K562 (cell line): Measurements from ENCODE around the gene FAM180B. TPM values are rescaled to one million over a fixed set of nuclear protein-coding genes. Genes with fewer than 3 reads are reported as not detected.

Experiments used
- ATAC-seq: fragments of 200-7000 bp; cut with Tn5 transposase; 3 replicates; pipeline ENCODE4 v1.9.1; 2020; ENCODE audit warnings: moderate library complexity
- BruUV-seq: library from RNA; stranded (reverse); fragments of 400-500 nt; replicated peaks from 2 replicates; lab custom pipeline; 2021; lab: Mats Ljungman, UMichigan
- CTCF ChIA-PET: fragments of 300-600 bp; formaldehyde crosslinking; extraction: SDS; loops from one replicate; lab custom pipeline; 2021; ENCODE audit warnings: low intra/inter-chr PET ratio; lab: Yijun Ruan, JAX
- POLR2A ChIA-PET: fragments of 300-600, 350-650 bp; sonication (Branson Sonifier 250); formaldehyde crosslinking; extraction: SDS; loops from one replicate; lab custom pipeline; 2021; ENCODE audit warnings: antibody characterized with exemption, inconsistent platforms; lab: Yijun Ruan, JAX
- DNase-seq, 4 experiments: peaks; one replicate each; pipeline versions ENCODE4 v3.0.0 to v3.0.0-alpha.2; 2011 to 2018; ENCODE audit warnings: low spot score in 3 of 4, mixed read lengths in 3 of 4; ENCODE audit errors: extremely low read depth in 1 of 4
- FAIRE-seq: peaks from 2 replicates; lab custom pipeline; 2011; peaks lifted over from hg19 to GRCh38; lab: Jason Lieb, UNC
- H2AFZ ChIP-seq: 2 replicates; pipeline ENCODE4 v1.6.0; 2011; ENCODE audit warnings: low read depth, low read length, control low read depth, inconsistent platforms
- H3K27ac ChIP-seq: fragments of 200-600 bp; 3 replicates; pipeline ENCODE4 v1.8.0; 2011; ENCODE audit warnings: low read depth, mild to moderate bottlenecking, control low read depth, inconsistent platforms, low read length, moderate library complexity, mixed read lengths; ENCODE audit errors: extremely low read depth
- H3K27me3 ChIP-seq, 2 experiments: fragments of 300-600 bp in 1 of 2; 2 replicates in 1 of 2; 3 replicates in 1 of 2; pipeline versions ENCODE4 v1.6.0 to v1.8.0; 2011; ENCODE audit warnings: inconsistent platforms in 2 of 2, low read length in 2 of 2, mild to moderate bottlenecking in 1 of 2, mixed read lengths in 1 of 2, moderate library complexity in 1 of 2; ENCODE audit not compliant: control insufficient read depth in 2 of 2, insufficient read depth in 2 of 2
- H3K36me3 ChIP-seq: fragments of 300-600 bp; 3 replicates; pipeline ENCODE4 v1.8.0; 2011; ENCODE audit warnings: mild to moderate bottlenecking, low read length, inconsistent platforms; ENCODE audit not compliant: control insufficient read depth, insufficient read depth
- H3K4me1 ChIP-seq, 2 experiments: fragments of 200-600 bp in 1 of 2; replicated peaks in 1 of 2; 2 replicates in 1 of 2; 3 replicates in 1 of 2; pipeline versions ENCODE4 v1.5.1 to v1.8.0; 2011; ENCODE audit warnings: inconsistent platforms in 2 of 2, low read length in 2 of 2, mild to moderate bottlenecking in 1 of 2, mixed read lengths in 1 of 2, moderate library complexity in 1 of 2; ENCODE audit not compliant: control insufficient read depth in 2 of 2, insufficient read depth in 2 of 2
- H3K4me2 ChIP-seq: 2 replicates; pipeline ENCODE4 v1.6.1; 2011; ENCODE audit warnings: low read length, control low read depth, inconsistent platforms, mixed read lengths; ENCODE audit not compliant: insufficient read depth
- H3K4me3 ChIP-seq: fragments of 200-600 bp; sonication (generic), shearing (Covaris generic); 2 replicates; pipeline ENCODE4 v1.5.1; 2016; ENCODE audit warnings: control low read depth, inconsistent platforms
- H3K79me2 ChIP-seq: fragments of 200-600 bp; 3 replicates; pipeline ENCODE4 v1.8.0; 2011; ENCODE audit warnings: low read length, inconsistent platforms; ENCODE audit not compliant: control insufficient read depth, insufficient read depth
- H3K9ac ChIP-seq, 2 experiments: 2 replicates each; pipeline versions ENCODE4 v1.6.0 to v1.6.1; 2011; ENCODE audit warnings: low read depth in 2 of 2, low read length in 2 of 2, control low read depth in 1 of 2, inconsistent platforms in 1 of 2, mild to moderate bottlenecking in 1 of 2, mixed read lengths in 1 of 2; ENCODE audit not compliant: insufficient read depth in 1 of 2
- H3K9me1 ChIP-seq: one replicate; pipeline ENCODE4 v1.6.0; 2011; ENCODE audit warnings: inconsistent platforms, mild to moderate bottlenecking, low read length, moderate library complexity; ENCODE audit not compliant: control insufficient read depth, insufficient read depth
- H3K9me3 ChIP-seq: replicated peaks from 2 replicates; pipeline ENCODE4 v1.5.1; 2011; ENCODE audit warnings: low read depth, low read length, inconsistent platforms; ENCODE audit not compliant: control insufficient read depth, insufficient read depth
- H4K20me1 ChIP-seq: replicated peaks from 2 replicates; pipeline ENCODE4 v1.6.1; 2011; ENCODE audit warnings: low read length, inconsistent platforms, mixed read lengths; ENCODE audit not compliant: control insufficient read depth, insufficient read depth
- CEBPG ChIP-seq, 3 experiments: fragments of 200-800 bp in 1 of 3; sonication (Bioruptor generic) in 1 of 3; sonication (generic) in 1 of 3; formaldehyde crosslinking in 1 of 3; IDR thresholded peaks in 2 of 3; conservative IDR thresholded peaks in 1 of 3; 2 replicates each; pipeline versions ENCODE4 v1.6.1 to v1.8.0; 2016 to 2022; ENCODE audit warnings: missing compliant biosample characterization in 2 of 3, missing genetic modification characterization in 2 of 3, mild to moderate bottlenecking in 1 of 3, missing genetic modification reagents in 1 of 3
- CHCHD3 ChIP-seq: fragments of 250-450 bp; sonication (Bioruptor Pico); IDR thresholded peaks from 2 replicates; pipeline ENCODE4 v2.1.2; 2022; ENCODE audit warnings: mild to moderate bottlenecking
- EP400 ChIP-seq: fragments of 450-650 bp; IDR thresholded peaks from 2 replicates; pipeline ENCODE4 v1.6.1; 2017; ENCODE audit warnings: antibody characterized with exemption, mild to moderate bottlenecking, moderate library complexity
- ESRRA ChIP-seq: fragments of 450-650 bp; IDR thresholded peaks from 2 replicates; pipeline ENCODE4 v1.6.1; 2014; ENCODE audit warnings: low read depth, mild to moderate bottlenecking, moderate library complexity, borderline replicate concordance
- POLR3G ChIP-seq: IDR thresholded peaks from 2 replicates; pipeline ENCODE4 v1.6.1; 2011; ENCODE audit not compliant: insufficient read length, insufficient replicate concordance; ENCODE audit errors: extremely low read depth
- RBFOX2 ChIP-seq: fragments of 200-400 bp; formaldehyde crosslinking; IDR thresholded peaks from 2 replicates; pipeline ENCODE4 v1.6.1; 2017; ENCODE audit warnings: low read depth, mild to moderate bottlenecking, low read length, moderate library complexity
- TFAM ChIP-seq: fragments of 250-450 bp; sonication (Bioruptor Pico); conservative IDR thresholded peaks from 2 replicates; pipeline ENCODE4 v1.5.0; 2021; ENCODE audit warnings: mild to moderate bottlenecking, moderate library complexity
- ZNF282 ChIP-seq: sonication (generic); formaldehyde crosslinking; IDR thresholded peaks from 2 replicates; pipeline ENCODE4 v1.8.1; 2023; ENCODE audit warnings: missing genetic modification reagents
- whole genome bisulfite sequencing: fragments of 100-300 bp; shearing (Covaris generic); methylation state at CpG from one replicate; pipeline ENCODE4 v1.1.6; 2016; ENCODE audit warnings: low coverage, mixed read lengths; ENCODE audit not compliant: insufficient coverage; ENCODE audit errors: missing lambda C conversion rate; 5-methylcytosine and 5-hydroxymethylcytosine counted together
- in situ Hi-C: fragments of 300-500 bp; cut with MboI; formaldehyde crosslinking; loops from 4 replicates; pipeline ENCODE4 v1.15.0; 2018; ENCODE audit warnings: inconsistent platforms, mixed read lengths
- intact Hi-C: fragments of 100-400 bp; cut with micrococcal nuclease; formaldehyde crosslinking; loops from 2 replicates; pipeline ENCODE4 v1.14.2; 2022
- polyA plus RNA-seq, 8 experiments: library from polyadenylated mRNA; depleted of rRNA in 4 of 8; stranded (reverse) in 5 of 8; unstranded in 3 of 8; fragments of >200 nt; fragmentation: Nextera tagmentation in 2 of 8; fragmentation: Illumina TruSeq in 1 of 8; extraction: Ambion mirVana in 2 of 8; extraction: Trizol in 1 of 8; gene quantifications; 2 replicates each; pipeline versions ENCODE4 v1.2.1 to v1.2.3, GENCODE V29; 2011 to 2014; ENCODE audit warnings: inconsistent platforms in 1 of 8, missing spikeins in 1 of 8
- total RNA-seq, 7 experiments: library from RNA; depleted of rRNA in 6 of 7; stranded (reverse); fragments of >200 nt in 6 of 7; fragmentation: Illumina TruSeq in 2 of 7; extraction: Trizol in 2 of 7; gene quantifications; 2 replicates each; pipeline versions ENCODE4 v1.2.1 to v1.2.3, GENCODE V29; 2011 to 2021; ENCODE audit warnings: low replicate concordance in 1 of 7
- TF ChIP-seq, protein P1 (sequence below): fragments of 200-600 bp; sonication (generic); IDR thresholded peaks from one replicate; pipeline ENCODE4 v1.6.1; 2012; ENCODE audit warnings: mild to moderate bottlenecking, low read depth, low read length, inconsistent platforms

FAM180B gene
- total and polyA plus RNA-seq, 9 of the 15 experiments (the other 6 are each of a cell fraction or from before 2014, with no cell fraction given): 0.05 to 0.14 TPM; not detected in 7

DNA sequence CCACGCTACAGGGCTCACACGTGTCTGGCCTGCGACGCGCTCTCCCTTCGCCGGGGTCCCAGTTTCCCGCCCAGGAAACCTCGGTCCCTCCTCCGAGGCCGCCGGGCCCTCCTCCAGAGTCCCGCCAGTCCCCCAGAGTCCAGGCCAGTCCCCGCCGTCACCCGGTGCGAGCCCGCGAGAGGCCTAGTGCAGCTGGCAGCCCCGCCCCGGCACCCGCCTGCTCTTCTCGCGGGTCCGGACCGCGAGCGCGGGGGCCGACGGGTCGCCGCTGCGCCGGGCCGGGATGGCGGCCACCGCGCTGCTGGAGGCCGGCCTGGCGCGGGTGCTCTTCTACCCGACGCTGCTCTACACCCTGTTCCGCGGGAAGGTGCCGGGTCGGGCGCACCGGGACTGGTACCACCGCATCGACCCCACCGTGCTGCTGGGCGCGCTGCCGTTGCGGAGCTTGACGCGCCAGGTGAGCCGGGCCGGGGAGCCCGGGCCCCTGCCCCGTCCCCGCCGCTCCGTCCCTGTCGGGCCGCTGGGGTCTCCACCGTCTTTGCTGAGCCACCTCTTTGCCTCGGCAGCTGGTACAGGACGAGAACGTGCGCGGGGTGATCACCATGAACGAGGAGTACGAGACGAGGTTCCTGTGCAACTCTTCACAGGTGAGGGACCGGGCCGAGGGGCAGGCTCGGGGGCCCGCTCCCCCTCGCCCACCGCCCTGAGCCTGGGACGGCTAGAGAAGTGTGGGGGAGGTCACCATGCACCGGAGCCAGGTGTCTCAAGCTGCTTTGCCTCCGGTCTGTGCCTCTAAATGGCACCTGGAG, 20.9 kb upstream of the FAM180B start, which contains the start of gene PTPMT1:
TSS of gene PTPMT1 (plus strand) at position 260 of the 809 bp plus-strand sequence. CDS start at position 284, 24 bp downstream.
- in situ Hi-C loops: no loop called here
- no peaks in the 10 kb centered on the region for H3K27me3 ChIP-seq
- FAIRE-seq: no peak
- no peaks in the 10 kb centered on the region for H3K9me3 ChIP-seq
- H3K4me1 ChIP-seq: peaks cover 10 to 40% of the 10 kb centered on the region in 2 experiments; a peak in 4 of 5 replicates
- peak within 1 kb of the TSS; percentile 100 for H3K4me3 ChIP-seq
- peak within 1 kb of the TSS; percentile 99 to 100 for H3K9ac ChIP-seq
- H3K79me2 ChIP-seq: peaks cover 44% of the 10 kb centered on the region
- intact Hi-C loops: no loop called here
- no TSS peak for BruUV-seq
- H2AFZ ChIP-seq: peak within 1 kb of the TSS; percentile 98
- peak; percentile 83 to 86 (median 85) for DNase-seq
- WGBS: 1% methylated on average over 72 of the region's 86 CpGs
- H3K27ac ChIP-seq: peak within 1 kb of the TSS; percentile 96
- no peaks in the 10 kb centered on the region for H3K9me1 ChIP-seq
- peak; percentile 97 for ATAC-seq
- peak within 1 kb of the TSS; percentile 92 for H3K4me2 ChIP-seq
- ChIA-PET POLR2A (interaction anchor here (0.6 to 3.2 kb wide), 11 partner anchors 8 to 353 kb away, joined by 3 to 23 read pairs (median 4); partner anchors contain the start of genes CELF1, FAM180B and NDUFS3), CTCF (no interaction called here)
- peaks cover 22% of the 10 kb centered on the region; the same call in 2 of the 3 replicates for H3K36me3 ChIP-seq
- H4K20me1 ChIP-seq: no peaks in the 10 kb centered on the region
- TF ChIP-seq RBFOX2: peak; percentile 96
- no peak for TF ChIP-seq POLR3G
- TF ChIP-seq, protein P1, sequence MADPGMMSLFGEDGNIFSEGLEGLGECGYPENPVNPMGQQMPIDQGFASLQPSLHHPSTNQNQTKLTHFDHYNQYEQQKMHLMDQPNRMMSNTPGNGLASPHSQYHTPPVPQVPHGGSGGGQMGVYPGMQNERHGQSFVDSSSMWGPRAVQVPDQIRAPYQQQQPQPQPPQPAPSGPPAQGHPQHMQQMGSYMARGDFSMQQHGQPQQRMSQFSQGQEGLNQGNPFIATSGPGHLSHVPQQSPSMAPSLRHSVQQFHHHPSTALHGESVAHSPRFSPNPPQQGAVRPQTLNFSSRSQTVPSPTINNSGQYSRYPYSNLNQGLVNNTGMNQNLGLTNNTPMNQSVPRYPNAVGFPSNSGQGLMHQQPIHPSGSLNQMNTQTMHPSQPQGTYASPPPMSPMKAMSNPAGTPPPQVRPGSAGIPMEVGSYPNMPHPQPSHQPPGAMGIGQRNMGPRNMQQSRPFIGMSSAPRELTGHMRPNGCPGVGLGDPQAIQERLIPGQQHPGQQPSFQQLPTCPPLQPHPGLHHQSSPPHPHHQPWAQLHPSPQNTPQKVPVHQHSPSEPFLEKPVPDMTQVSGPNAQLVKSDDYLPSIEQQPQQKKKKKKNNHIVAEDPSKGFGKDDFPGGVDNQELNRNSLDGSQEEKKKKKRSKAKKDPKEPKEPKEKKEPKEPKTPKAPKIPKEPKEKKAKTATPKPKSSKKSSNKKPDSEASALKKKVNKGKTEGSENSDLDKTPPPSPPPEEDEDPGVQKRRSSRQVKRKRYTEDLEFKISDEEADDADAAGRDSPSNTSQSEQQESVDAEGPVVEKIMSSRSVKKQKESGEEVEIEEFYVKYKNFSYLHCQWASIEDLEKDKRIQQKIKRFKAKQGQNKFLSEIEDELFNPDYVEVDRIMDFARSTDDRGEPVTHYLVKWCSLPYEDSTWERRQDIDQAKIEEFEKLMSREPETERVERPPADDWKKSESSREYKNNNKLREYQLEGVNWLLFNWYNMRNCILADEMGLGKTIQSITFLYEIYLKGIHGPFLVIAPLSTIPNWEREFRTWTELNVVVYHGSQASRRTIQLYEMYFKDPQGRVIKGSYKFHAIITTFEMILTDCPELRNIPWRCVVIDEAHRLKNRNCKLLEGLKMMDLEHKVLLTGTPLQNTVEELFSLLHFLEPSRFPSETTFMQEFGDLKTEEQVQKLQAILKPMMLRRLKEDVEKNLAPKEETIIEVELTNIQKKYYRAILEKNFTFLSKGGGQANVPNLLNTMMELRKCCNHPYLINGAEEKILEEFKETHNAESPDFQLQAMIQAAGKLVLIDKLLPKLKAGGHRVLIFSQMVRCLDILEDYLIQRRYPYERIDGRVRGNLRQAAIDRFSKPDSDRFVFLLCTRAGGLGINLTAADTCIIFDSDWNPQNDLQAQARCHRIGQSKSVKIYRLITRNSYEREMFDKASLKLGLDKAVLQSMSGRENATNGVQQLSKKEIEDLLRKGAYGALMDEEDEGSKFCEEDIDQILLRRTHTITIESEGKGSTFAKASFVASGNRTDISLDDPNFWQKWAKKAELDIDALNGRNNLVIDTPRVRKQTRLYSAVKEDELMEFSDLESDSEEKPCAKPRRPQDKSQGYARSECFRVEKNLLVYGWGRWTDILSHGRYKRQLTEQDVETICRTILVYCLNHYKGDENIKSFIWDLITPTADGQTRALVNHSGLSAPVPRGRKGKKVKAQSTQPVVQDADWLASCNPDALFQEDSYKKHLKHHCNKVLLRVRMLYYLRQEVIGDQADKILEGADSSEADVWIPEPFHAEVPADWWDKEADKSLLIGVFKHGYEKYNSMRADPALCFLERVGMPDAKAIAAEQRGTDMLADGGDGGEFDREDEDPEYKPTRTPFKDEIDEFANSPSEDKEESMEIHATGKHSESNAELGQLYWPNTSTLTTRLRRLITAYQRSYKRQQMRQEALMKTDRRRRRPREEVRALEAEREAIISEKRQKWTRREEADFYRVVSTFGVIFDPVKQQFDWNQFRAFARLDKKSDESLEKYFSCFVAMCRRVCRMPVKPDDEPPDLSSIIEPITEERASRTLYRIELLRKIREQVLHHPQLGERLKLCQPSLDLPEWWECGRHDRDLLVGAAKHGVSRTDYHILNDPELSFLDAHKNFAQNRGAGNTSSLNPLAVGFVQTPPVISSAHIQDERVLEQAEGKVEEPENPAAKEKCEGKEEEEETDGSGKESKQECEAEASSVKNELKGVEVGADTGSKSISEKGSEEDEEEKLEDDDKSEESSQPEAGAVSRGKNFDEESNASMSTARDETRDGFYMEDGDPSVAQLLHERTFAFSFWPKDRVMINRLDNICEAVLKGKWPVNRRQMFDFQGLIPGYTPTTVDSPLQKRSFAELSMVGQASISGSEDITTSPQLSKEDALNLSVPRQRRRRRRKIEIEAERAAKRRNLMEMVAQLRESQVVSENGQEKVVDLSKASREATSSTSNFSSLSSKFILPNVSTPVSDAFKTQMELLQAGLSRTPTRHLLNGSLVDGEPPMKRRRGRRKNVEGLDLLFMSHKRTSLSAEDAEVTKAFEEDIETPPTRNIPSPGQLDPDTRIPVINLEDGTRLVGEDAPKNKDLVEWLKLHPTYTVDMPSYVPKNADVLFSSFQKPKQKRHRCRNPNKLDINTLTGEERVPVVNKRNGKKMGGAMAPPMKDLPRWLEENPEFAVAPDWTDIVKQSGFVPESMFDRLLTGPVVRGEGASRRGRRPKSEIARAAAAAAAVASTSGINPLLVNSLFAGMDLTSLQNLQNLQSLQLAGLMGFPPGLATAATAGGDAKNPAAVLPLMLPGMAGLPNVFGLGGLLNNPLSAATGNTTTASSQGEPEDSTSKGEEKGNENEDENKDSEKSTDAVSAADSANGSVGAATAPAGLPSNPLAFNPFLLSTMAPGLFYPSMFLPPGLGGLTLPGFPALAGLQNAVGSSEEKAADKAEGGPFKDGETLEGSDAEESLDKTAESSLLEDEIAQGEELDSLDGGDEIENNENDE: no peak
- TF ChIP-seq TFAM (CRISPR knock-in tag): no peak
- TF ChIP-seq ZNF282 (CRISPR knock-in tag): no peak
- peak; percentile 87 for TF ChIP-seq EP400
- TF ChIP-seq ESRRA: peak; percentile 44; the same call in 1 of the 2 replicates
- no peak for TF ChIP-seq CHCHD3 (CRISPR knock-in tag)
- peak; percentile 17; the same call in 1 of the 2 replicates for TF ChIP-seq CEBPG (CRISPR knock-in tag; IDR thresholded peaks at IDR 0.05)
- no peak for TF ChIP-seq CEBPG (tag; conservative IDR thresholded peaks at IDR 0.05 in 1 of 2, IDR thresholded peaks at IDR 0.05 in 1 of 2)
